SK-N-MC (cell line): ENCODE results near the gene PMM1.

Experiments used
- EZH2 ChIP-seq: fragments of 200-600 bp; sonication (generic); IDR thresholded peaks from one replicate; pipeline ENCODE4 v1.6.1; 2017; ENCODE audit warnings: antibody characterized with exemption
- POLR2AphosphoS5 ChIP-seq: IDR thresholded peaks from 2 replicates; pipeline ENCODE4 v1.6.1; 2012; ENCODE audit warnings: mild to moderate bottlenecking, low read depth, low read length, borderline replicate concordance

- TF ChIP-seq POLR2AphosphoS5 (peak; percentile 96), EZH2 (no peak)
Measured at GRCh38 chr22:41621099-41621910, 31.7 kb upstream of the PMM1 start, which contains the start of gene XRCC6.
